ENCODE data around the gene LILRA6. TPM values are rescaled to one million over a fixed set of nuclear protein-coding genes. Genes with fewer than 3 reads are reported as not detected.
A peak's percentile ranks its signal among the peaks of the same experiment; 100 is the strongest.
"Not testable (repeated sequence)": the region's sequence is repeated elsewhere in the genome, so short reads cannot be mapped to it uniquely, and the experiment has no call there.

The LILRA6 gene
- total RNA-seq, 2 donors from 2014 or later: 0.23 TPM; not detected in 1

DNA sequence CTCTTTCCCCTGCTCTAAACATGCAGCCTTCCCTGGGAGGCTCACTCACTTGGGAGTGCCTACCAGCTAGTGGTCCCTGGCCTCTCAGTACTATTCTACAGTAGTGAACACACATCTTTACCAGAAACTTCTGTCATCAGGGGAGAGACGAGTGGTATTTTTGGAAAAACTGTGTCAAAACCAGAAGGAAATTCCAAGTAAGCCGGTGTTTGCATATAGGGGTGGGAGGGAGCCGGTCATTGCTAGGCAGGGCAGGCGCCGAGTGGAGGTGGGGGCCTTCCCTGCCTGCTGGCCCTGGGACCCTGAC lies 35.0 kb downstream of the LILRA6 start:
- H3K27me3 ChIP-seq (replicated peaks; ENCODE audit: insufficient read depth): no peaks in the 10 kb centered on the region
- no peak for TF ChIP-seq POLR2A (IDR thresholded peaks at IDR 0.05)
- TF ChIP-seq, protein P1, sequence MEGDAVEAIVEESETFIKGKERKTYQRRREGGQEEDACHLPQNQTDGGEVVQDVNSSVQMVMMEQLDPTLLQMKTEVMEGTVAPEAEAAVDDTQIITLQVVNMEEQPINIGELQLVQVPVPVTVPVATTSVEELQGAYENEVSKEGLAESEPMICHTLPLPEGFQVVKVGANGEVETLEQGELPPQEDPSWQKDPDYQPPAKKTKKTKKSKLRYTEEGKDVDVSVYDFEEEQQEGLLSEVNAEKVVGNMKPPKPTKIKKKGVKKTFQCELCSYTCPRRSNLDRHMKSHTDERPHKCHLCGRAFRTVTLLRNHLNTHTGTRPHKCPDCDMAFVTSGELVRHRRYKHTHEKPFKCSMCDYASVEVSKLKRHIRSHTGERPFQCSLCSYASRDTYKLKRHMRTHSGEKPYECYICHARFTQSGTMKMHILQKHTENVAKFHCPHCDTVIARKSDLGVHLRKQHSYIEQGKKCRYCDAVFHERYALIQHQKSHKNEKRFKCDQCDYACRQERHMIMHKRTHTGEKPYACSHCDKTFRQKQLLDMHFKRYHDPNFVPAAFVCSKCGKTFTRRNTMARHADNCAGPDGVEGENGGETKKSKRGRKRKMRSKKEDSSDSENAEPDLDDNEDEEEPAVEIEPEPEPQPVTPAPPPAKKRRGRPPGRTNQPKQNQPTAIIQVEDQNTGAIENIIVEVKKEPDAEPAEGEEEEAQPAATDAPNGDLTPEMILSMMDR (IDR thresholded peaks at IDR 0.05): no peak
- no peak for TF ChIP-seq POLR2AphosphoS5 (IDR thresholded peaks at IDR 0.05)
- H3K4me3 ChIP-seq: no peak overlapping the region
- H3K9me3 ChIP-seq: no peaks in the 10 kb centered on the region
- H3K4me1 ChIP-seq (replicated peaks): peaks cover 18% of the 10 kb centered on the region
- peak overlapping the region in 1 of 2 donors; percentile 14 for H3K27ac ChIP-seq
- H3K36me3 ChIP-seq: peaks cover 7 to 29% of the 10 kb centered on the region in 2 donors
- DNase-seq (ENCODE audit: low spot score): no peak
- intact Hi-C loops (cut with DNase I): no loop called here
- 53% methylated on average over 5 of the region's 5 CpGs for WGBS

DNA sequence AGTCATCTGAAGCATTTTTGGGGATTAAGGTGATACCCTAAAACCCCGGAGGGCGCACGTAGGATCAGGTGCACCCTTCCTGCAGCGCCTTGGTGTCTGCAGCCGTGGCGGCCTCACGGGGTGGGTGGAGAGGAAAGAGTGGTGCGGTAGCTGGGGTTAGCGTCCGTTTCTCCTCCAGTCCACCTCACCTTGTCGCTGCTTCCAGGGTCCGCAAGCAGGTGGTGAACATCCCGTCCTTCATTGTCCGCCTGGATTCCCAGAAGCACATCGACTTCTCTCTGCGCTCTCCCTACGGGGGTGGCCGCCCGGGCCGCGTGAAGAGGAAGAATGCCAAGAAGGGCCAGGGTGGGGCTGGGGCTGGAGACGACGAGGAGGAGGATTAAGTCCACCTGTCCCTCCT lies 35.4 kb downstream of the LILRA6 start:
- H3K9me3 ChIP-seq; intact Hi-C loops (cut with DNase I); H3K4me3 ChIP-seq; DNase-seq (ENCODE audit: low spot score); H3K27me3 ChIP-seq (replicated peaks; ENCODE audit: insufficient read depth): not testable (repeated sequence)
- 76% methylated on average over 23 of the region's 23 CpGs for WGBS
- Histone ChIP-seq H3K4me1 (replicated peaks) (peaks cover 22% of the 10 kb centered on the region), H3K36me3 (peaks cover 7 to 29% of the 10 kb centered on the region in 2 donors), H3K27ac (peak overlapping the region in 1 of 2 donors; percentile 14)

DNA sequence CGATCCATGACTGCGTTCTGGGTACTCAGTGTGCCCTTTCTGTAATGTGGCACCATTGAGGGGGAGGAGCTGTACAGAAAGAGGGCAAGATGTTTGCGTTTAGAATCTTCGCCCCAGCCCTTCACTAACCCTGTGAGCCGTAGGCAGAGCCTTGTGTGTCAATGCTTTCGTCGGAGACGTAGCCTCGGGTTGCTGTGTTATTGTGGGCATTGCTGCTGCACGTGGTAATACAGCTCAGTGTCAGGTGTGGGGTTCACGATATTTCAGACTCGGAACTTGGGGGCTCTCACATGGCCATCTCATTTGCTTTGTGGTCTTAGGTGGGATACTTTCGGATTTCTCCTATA lies 35.8 kb downstream of the LILRA6 start:
- DNase-seq (ENCODE audit: low spot score): no peak
- Histone ChIP-seq H3K4me3 (no peak overlapping the region), H3K9me3 (no peaks in the 10 kb centered on the region), H3K4me1 (replicated peaks) (peaks cover 22% of the 10 kb centered on the region), H3K27ac (no peak overlapping the region), H3K27me3 (replicated peaks; ENCODE audit: insufficient read depth) (no peaks in the 10 kb centered on the region), H3K36me3 (peaks cover 7 to 29% of the 10 kb centered on the region in 2 donors)
- WGBS: 86% methylated on average over 13 of the region's 13 CpGs
- intact Hi-C loops (cut with DNase I): no loop called here
- TF ChIP-seq, protein P1 (IDR thresholded peaks at IDR 0.05): no peak
- TF ChIP-seq POLR2A (IDR thresholded peaks at IDR 0.05) (no peak), POLR2AphosphoS5 (IDR thresholded peaks at IDR 0.05) (no peak)

DNA sequence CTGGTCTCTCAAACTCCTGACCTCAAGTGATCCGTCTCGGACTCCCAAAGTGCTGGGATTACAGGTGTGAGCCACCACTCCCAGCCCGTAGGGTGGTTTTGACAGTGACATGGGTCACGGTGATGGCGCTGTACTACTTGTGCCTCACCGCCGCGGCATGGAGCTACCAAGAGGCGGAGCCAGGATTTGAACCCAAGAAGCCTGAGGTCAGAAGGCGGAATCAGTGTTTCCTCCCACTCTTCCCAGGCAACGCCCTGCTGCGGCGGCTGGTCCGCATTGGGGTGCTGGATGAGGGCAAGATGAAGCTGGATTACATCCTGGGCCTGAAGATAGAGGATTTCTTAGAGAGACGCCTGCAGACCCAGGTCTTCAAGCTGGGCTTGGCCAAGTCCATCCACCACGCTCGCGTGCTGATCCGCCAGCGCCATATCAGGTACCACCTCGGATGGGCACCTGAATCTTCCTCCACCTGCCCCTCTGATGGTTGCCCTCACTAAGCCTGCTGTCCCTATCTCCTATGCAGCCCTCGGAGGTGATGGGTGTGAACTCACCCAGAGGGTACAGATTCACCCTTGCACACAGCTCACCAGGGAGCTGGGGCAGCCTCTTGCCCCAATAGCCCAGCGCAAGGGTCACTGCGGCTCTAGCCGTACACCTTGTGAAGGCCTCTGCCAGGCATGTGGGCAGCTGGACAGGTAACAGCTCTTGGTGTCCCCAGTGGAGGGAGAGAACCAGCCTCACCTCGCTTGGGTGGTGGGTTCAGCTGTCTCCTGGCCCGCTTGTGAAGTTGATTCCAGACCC lies 36.4 kb downstream of the LILRA6 start:
- H3K27ac ChIP-seq: no peak overlapping the region
- peaks cover 7 to 29% of the 10 kb centered on the region in 2 donors for H3K36me3 ChIP-seq
- H3K9me3 ChIP-seq: no peaks in the 10 kb centered on the region
- DNase-seq (ENCODE audit: low spot score): no peak
- no peak overlapping the region for H3K4me3 ChIP-seq
- no peaks in the 10 kb centered on the region for H3K27me3 ChIP-seq (replicated peaks; ENCODE audit: insufficient read depth)
- TF ChIP-seq, protein P1 (IDR thresholded peaks at IDR 0.05): no peak
- no peak for TF ChIP-seq POLR2AphosphoS5 (IDR thresholded peaks at IDR 0.05)
- 88% methylated on average over 26 of the region's 27 CpGs for WGBS
- H3K4me1 ChIP-seq (replicated peaks): peaks cover 22% of the 10 kb centered on the region
- intact Hi-C loops (cut with DNase I): no loop called here

DNA sequence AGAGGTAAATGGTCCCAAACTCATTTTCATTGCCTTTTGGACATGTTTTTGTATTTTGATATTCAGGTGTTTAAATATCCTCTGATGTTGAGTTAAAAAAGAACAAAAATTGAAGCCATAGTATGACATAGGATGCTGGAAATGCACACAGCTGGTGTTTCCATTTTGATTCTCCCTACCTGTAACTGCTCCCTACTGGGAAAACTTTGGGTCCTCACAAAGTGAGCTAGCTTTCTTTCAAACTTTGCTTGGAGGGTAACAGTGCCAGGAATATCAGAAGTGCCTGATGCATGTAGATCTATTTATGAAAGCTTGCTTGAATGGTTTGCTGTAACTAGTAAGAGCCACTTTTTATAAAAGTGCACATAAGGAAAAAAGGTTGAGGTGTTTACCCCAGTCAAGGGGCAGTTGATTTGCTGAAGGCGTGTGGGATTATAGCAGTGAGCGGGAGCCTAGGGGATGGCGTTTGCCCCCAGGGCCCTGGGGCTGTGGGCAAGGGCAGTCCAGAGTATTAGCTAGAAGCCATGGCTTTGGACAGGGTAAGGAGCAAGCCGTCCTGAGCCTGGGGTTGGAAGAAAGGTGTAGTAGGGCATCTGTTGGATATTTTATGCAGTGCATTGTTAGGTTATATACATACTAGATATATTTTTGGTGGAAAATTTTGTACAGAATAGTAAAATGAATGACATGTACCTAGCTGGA lies 37.7 kb downstream of the LILRA6 start:
- peaks cover 7 to 29% of the 10 kb centered on the region in 2 donors for H3K36me3 ChIP-seq
- no peak overlapping the region for H3K27ac ChIP-seq
- intact Hi-C loops (cut with DNase I): no loop called here

More for the DNA sequence above, 37.7 kb downstream of the LILRA6 start:
- DNase-seq (ENCODE audit: low spot score): no peak
- H3K27me3 ChIP-seq (replicated peaks; ENCODE audit: insufficient read depth): no peaks in the 10 kb centered on the region
- H3K4me1 ChIP-seq (replicated peaks): peaks cover 22% of the 10 kb centered on the region
- WGBS: 73% methylated on average over 4 of the region's 4 CpGs
- H3K4me3 ChIP-seq: no peak overlapping the region
- no peaks in the 10 kb centered on the region for H3K9me3 ChIP-seq
- TF ChIP-seq POLR2AphosphoS5 (IDR thresholded peaks at IDR 0.05): no peak
- no peak for TF ChIP-seq POLR2A (IDR thresholded peaks at IDR 0.05)
- TF ChIP-seq, protein P1 (IDR thresholded peaks at IDR 0.05): no peak
